ENCODE data around the gene GIN1.

Gene GIN1

GRCh38 chr5:103111468-103111867, 8.5 kb downstream of the GIN1 start:
- TF ChIP-seq, protein P1, sequence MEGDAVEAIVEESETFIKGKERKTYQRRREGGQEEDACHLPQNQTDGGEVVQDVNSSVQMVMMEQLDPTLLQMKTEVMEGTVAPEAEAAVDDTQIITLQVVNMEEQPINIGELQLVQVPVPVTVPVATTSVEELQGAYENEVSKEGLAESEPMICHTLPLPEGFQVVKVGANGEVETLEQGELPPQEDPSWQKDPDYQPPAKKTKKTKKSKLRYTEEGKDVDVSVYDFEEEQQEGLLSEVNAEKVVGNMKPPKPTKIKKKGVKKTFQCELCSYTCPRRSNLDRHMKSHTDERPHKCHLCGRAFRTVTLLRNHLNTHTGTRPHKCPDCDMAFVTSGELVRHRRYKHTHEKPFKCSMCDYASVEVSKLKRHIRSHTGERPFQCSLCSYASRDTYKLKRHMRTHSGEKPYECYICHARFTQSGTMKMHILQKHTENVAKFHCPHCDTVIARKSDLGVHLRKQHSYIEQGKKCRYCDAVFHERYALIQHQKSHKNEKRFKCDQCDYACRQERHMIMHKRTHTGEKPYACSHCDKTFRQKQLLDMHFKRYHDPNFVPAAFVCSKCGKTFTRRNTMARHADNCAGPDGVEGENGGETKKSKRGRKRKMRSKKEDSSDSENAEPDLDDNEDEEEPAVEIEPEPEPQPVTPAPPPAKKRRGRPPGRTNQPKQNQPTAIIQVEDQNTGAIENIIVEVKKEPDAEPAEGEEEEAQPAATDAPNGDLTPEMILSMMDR (IDR thresholded peaks at IDR 0.05; ENCODE audit: control insufficient read depth, extremely low read depth, insufficient read depth), result no peak
- no peak overlapping the region for H3K4me3 ChIP-seq (ENCODE audit: low read depth, low read length)
- no peak for DNase-seq (ENCODE audit: low read depth)

DNA sequence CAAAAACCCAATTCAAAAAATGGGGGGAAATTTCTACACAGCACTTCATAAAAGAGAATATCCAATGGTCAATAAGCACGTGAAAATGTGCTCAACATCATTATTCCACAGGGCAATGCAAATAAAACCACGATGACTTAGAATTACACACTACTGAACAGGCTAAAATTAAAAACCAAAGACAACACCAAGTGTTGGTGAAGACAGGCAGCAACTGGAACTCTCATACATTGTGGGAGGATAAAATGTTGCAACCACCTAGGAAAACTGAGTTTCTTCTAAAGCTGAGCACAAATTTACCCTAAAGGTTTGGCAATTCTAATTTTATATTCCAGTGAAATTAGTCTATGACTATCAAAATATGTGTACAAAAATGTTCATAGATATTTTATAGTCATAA, 9.5 kb downstream of the GIN1 start:
- no peak for DNase-seq (ENCODE audit: low read depth)
- H3K4me3 ChIP-seq (ENCODE audit: low read depth, low read length), result no peak overlapping the region
- TF ChIP-seq, protein P1 (IDR thresholded peaks at IDR 0.05; ENCODE audit: control insufficient read depth, extremely low read depth, insufficient read depth), result no peak

DNA sequence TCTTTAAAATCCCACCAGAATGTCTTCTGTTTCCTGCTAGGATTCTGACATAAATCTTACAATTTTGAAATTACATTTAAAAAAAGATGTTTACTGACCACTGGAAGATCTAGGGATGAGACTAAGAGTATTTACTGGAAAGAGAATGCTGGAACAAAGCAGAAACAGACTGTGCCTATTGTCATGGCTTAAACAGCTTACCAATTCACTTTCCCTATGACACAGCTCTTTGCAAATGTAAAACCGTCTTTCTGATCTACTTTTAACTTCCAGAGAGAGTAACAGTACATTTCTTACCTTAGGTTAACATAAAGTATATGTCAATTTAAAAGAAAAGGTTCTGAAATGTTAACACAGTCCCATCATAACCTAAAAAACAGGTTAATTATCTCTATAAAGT, 10.7 kb downstream of the GIN1 start:
- H3K4me3 ChIP-seq (ENCODE audit: low read depth, low read length), result no peak overlapping the region
- TF ChIP-seq, protein P1 (IDR thresholded peaks at IDR 0.05; ENCODE audit: control insufficient read depth, extremely low read depth, insufficient read depth), result no peak
- DNase-seq (ENCODE audit: low read depth), result no peak

GRCh38 chr5:103108086-103108485, 11.9 kb downstream of the GIN1 start:
- no peak overlapping the region for H3K4me3 ChIP-seq (ENCODE audit: low read depth, low read length)
- TF ChIP-seq, protein P1 (IDR thresholded peaks at IDR 0.05; ENCODE audit: control insufficient read depth, extremely low read depth, insufficient read depth), result no peak
- no peak for DNase-seq (ENCODE audit: low read depth)

DNA sequence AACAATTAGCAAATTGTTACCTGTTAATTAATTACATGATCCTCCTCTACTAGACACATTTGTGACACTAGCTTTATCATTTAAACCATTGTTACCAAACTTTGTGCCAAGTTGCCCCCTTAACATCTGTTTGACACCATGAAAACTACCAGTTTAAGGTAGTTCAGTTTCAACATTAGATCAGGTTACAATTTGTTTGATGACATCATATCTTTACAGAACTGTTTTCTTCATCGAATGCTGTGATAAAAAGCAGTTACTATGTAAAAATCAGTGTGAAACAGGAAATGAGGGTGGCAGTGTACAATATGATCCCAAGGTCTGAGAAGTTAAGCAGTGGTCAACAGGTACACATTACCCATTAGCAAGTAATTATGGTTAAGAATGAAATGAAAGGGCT, 17.7 kb downstream of the GIN1 start:
- TF ChIP-seq, protein P1 (IDR thresholded peaks at IDR 0.05; ENCODE audit: control insufficient read depth, extremely low read depth, insufficient read depth), result no peak

DNA sequence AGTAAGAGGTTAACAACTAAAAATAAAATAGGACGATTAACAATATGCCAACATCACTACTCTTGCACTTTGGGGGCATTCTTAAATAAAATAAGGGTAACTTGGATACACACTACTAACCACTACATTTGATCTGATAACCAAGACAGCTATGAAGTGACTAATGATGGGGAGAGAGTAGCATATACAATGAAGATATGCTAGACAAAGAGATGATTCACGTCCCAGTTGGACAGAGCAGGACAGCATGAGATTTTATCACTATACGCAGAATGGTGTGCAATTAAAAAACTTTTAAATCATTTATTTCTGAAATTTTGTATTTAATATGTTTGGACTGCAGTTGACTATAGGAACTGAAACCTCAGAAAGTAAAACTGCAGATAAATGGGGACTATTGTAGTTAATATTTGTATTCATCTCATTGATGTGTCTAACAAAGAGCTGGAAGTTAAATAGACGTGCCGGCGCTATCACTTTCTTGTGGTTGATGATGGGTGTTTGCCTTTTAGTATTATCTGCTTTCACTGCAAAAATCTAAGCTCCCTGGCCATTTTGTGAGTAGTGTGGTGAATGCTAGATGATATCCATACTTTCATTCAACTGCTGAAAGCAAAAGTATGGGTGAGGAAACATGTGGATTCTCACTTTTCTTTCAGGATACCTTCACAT, 18.7 kb downstream of the GIN1 start:
- H3K4me3 ChIP-seq (ENCODE audit: low read depth, low read length), result no peak overlapping the region
- TF ChIP-seq, protein P1 (IDR thresholded peaks at IDR 0.05; ENCODE audit: control insufficient read depth, extremely low read depth, insufficient read depth), result no peak
- no peak for DNase-seq (ENCODE audit: low read depth)

More for the DNA sequence above, 17.7 kb downstream of the GIN1 start:
- H3K4me3 ChIP-seq (ENCODE audit: low read depth, low read length), result no peak overlapping the region
- no peak for DNase-seq (ENCODE audit: low read depth)

- TF ChIP-seq, protein P1 (IDR thresholded peaks at IDR 0.05; ENCODE audit: control insufficient read depth, extremely low read depth, insufficient read depth), result no peak
- DNase-seq (ENCODE audit: low read depth), result peak; percentile 26
- H3K4me3 ChIP-seq (ENCODE audit: low read depth, low read length), result no peak overlapping the region
Observed at GRCh38 chr5:103098993-103099392, 20.9 kb downstream of the GIN1 start.

All from LNCaP clone FGC (cell line).